Endodermal cell (in vitro differentiated cells): Measurements from ENCODE around the gene JSRP1. TPM values are rescaled to one million over a fixed set of nuclear protein-coding genes. Genes with fewer than 3 reads are reported as not detected.

ENCODE experiments used
- DNase-seq: peaks from one replicate; pipeline ENCODE4 v3.0.0-alpha.2; 2017
- H3K27ac ChIP-seq: 2 replicates; pipeline ENCODE4 v1.5.1; 2013; ENCODE audit warnings: mild to moderate bottlenecking, low read depth, low read length, moderate library complexity
- H3K27me3 ChIP-seq: 2 replicates; pipeline ENCODE4 v1.6.1; 2013; ENCODE audit warnings: mild to moderate bottlenecking, low read length, moderate library complexity; ENCODE audit not compliant: insufficient read depth, control insufficient read depth, poor library complexity, severe bottlenecking
- H3K36me3 ChIP-seq: 2 replicates; pipeline ENCODE4 v1.7.0; 2013; ENCODE audit warnings: mild to moderate bottlenecking, low read length, moderate library complexity; ENCODE audit not compliant: control insufficient read depth, insufficient read depth
- H3K4me1 ChIP-seq: one replicate; pipeline ENCODE4 v1.7.0; 2013; ENCODE audit warnings: low read length; ENCODE audit not compliant: control insufficient read depth, insufficient read depth
- H3K4me3 ChIP-seq: 2 replicates; pipeline ENCODE4 v1.5.1; 2013; ENCODE audit warnings: mild to moderate bottlenecking, low read length, moderate library complexity
- H3K9ac ChIP-seq: 2 replicates; pipeline ENCODE4 v1.6.1; 2013; ENCODE audit warnings: mild to moderate bottlenecking, low read length, moderate library complexity; ENCODE audit not compliant: poor library complexity, severe bottlenecking; ENCODE audit errors: extremely low read depth
- H3K9me3 ChIP-seq: 2 replicates; pipeline ENCODE4 v1.6.1; 2013; ENCODE audit warnings: mild to moderate bottlenecking, low read length, moderate library complexity; ENCODE audit not compliant: control insufficient read depth
- H3K27ac Mint-ChIP-seq: 2 replicates; pipeline ENCODE4 v1.8.0; 2020; ENCODE audit warnings: mixed read lengths
- H3K27me3 Mint-ChIP-seq: 2 replicates; pipeline ENCODE4 v1.8.0; 2021; ENCODE audit warnings: mild to moderate bottlenecking, mixed read lengths; ENCODE audit not compliant: insufficient read depth
- H3K36me3 Mint-ChIP-seq: 2 replicates; pipeline ENCODE4 v1.8.0; 2020; ENCODE audit warnings: low read depth, mixed read lengths
- H3K4me1 Mint-ChIP-seq: 2 replicates; pipeline ENCODE4 v1.8.0; 2020; ENCODE audit warnings: mixed read lengths
- H3K4me3 Mint-ChIP-seq: 2 replicates; pipeline ENCODE4 v1.8.0; 2020; ENCODE audit warnings: mild to moderate bottlenecking, moderate library complexity, mixed read lengths
- H3K9me3 Mint-ChIP-seq: 2 replicates; pipeline ENCODE4 v1.8.0; 2020; ENCODE audit warnings: mild to moderate bottlenecking, mixed read lengths
- WGBS, 2 experiments: methylation state at CpG; one replicate each; pipeline versions ENCODE4 v1.1.5 to v1.1.7; 2013; ENCODE audit warnings: missing lambda C conversion rate in 2 of 2, mixed read lengths in 1 of 2; ENCODE audit not compliant: insufficient coverage in 1 of 2, insufficient read length in 1 of 2; 5-methylcytosine and 5-hydroxymethylcytosine counted together
- total RNA-seq, 2 donors: library from RNA; stranded (reverse); fragmentation: NEBNext Ultra II Directional in 1 of 2; extraction: Animal tissue kit (Norgen Biotek cat#: 25700) in 1 of 2; gene quantifications; 2 replicates in 1 of 2; 3 replicates in 1 of 2; pipeline ENCODE4 v1.2.1, GENCODE V29; 2021
- TF ChIP-seq, protein P1 (sequence below): fragments of 200-600 bp; sonication (generic); conservative IDR thresholded peaks from 2 replicates; pipeline ENCODE4 v1.5.0; 2021; ENCODE audit warnings: antibody characterized with exemption, mild to moderate bottlenecking

Gene JSRP1
- total RNA-seq, 2 donors from 2014 or later, result 0.66 to 0.89 TPM

DNA sequence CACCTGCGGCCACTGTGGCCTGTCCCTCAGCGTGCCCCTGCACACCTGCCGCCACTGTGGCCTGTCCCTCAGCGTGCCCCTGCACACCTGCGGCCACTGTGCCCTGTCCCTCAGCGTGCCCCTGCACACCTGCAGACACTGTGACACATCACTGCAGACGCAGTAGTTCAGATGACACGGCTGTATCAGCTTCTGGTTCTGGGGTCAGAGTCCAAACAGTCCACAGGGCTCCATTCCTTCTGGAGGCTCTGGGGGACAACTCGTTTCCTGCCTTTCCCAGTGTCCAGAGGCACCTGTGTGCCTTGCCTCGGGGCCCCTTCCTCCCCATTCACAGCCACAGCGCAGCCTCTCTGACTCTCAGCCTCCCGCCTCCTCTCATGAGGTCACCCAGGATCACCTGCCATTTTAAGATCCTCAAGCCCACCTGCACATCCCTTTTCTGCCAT, 14.1 kb downstream of the JSRP1 start:
- Mint-ChIP-seq H3K36me3 (peaks cover 37% of the 10 kb centered on the region), H3K4me3 (no peak overlapping the region), H3K9me3 (no peaks in the 10 kb centered on the region), H3K4me1 (peaks cover 30% of the 10 kb centered on the region), H3K27me3 (no peaks in the 10 kb centered on the region), H3K27ac (peak overlapping the region; percentile 85)
- Histone ChIP-seq H3K27ac (no peak overlapping the region), H3K27me3 (no peaks in the 10 kb centered on the region), H3K9me3 (no peaks in the 10 kb centered on the region), H3K36me3 (peaks cover 68% of the 10 kb centered on the region), H3K9ac (no peak overlapping the region), H3K4me1 (peaks cover 6% of the 10 kb centered on the region), H3K4me3 (no peak overlapping the region)
- WGBS, 2 experiments, result 94 to 95% methylated on average over 3 to 12 of the region's 12 CpGs
- no peak for DNase-seq
- TF ChIP-seq, protein P1, sequence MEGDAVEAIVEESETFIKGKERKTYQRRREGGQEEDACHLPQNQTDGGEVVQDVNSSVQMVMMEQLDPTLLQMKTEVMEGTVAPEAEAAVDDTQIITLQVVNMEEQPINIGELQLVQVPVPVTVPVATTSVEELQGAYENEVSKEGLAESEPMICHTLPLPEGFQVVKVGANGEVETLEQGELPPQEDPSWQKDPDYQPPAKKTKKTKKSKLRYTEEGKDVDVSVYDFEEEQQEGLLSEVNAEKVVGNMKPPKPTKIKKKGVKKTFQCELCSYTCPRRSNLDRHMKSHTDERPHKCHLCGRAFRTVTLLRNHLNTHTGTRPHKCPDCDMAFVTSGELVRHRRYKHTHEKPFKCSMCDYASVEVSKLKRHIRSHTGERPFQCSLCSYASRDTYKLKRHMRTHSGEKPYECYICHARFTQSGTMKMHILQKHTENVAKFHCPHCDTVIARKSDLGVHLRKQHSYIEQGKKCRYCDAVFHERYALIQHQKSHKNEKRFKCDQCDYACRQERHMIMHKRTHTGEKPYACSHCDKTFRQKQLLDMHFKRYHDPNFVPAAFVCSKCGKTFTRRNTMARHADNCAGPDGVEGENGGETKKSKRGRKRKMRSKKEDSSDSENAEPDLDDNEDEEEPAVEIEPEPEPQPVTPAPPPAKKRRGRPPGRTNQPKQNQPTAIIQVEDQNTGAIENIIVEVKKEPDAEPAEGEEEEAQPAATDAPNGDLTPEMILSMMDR, result no peak

DNA sequence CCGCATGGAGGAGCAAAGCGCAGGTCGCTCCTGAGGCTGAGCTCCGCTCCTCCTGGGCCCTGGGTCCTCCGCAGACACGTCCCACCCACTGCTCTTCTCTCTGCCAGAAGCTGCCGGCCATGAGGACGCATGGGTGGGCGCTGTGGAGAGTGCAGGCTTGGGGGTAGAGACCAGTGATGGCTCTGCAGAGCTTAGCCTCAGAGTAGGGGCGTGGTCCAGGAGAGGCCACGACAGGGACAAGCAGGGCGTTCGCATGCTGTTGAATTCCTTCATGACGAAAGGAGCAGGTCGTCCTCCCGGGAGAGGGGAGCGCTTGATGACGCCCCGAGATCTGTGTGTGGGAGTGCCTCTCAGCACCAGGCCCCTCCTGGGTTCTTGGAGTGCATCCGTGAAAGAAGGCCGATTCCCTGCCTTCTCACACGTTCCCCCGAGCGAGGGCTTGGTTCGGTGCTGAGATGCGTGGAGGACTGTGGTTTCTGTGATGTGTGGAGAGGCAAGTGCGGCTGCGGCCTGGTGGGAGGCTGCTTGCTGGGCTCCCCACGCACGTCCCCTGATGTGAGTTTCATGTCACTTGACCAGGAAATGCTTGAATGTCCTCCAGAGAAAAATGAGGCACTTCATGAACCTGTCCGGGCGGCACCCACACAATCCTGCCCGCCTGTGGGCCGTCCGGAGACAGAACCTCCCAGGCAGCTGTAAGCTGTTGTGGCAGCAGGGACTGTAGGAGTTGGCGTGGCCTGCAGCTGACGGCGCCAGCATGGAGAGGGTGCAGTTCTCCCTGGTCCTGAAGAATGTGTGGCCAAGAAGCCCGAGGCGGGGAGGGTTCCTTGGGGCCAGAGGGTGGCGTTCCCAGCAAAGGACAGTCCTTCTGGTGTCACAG, 15.1 kb downstream of the JSRP1 start:
- H3K9me3 Mint-ChIP-seq, result no peaks in the 10 kb centered on the region
- H3K36me3 ChIP-seq, result peaks cover 62% of the 10 kb centered on the region
- no peaks in the 10 kb centered on the region for H3K9me3 ChIP-seq
- TF ChIP-seq, protein P1, result no peak
- no peaks in the 10 kb centered on the region for H3K27me3 ChIP-seq
- H3K9ac ChIP-seq, result peak overlapping the region; percentile 74
- peak overlapping the region; percentile 87 for H3K27ac Mint-ChIP-seq
- H3K27me3 Mint-ChIP-seq, result no peaks in the 10 kb centered on the region
- peak overlapping the region; percentile 77 for H3K27ac ChIP-seq
- H3K4me1 ChIP-seq, result peaks cover 6% of the 10 kb centered on the region
- DNase-seq, result no peak
- H3K36me3 Mint-ChIP-seq, result peaks cover 37% of the 10 kb centered on the region
- H3K4me3 ChIP-seq, result peak overlapping the region; percentile 91
- 94 to 95% methylated on average over 31 to 41 of the region's 41 CpGs for WGBS, 2 experiments
- peaks cover 30% of the 10 kb centered on the region for H3K4me1 Mint-ChIP-seq
- H3K4me3 Mint-ChIP-seq, result peak overlapping the region; percentile 92

DNA sequence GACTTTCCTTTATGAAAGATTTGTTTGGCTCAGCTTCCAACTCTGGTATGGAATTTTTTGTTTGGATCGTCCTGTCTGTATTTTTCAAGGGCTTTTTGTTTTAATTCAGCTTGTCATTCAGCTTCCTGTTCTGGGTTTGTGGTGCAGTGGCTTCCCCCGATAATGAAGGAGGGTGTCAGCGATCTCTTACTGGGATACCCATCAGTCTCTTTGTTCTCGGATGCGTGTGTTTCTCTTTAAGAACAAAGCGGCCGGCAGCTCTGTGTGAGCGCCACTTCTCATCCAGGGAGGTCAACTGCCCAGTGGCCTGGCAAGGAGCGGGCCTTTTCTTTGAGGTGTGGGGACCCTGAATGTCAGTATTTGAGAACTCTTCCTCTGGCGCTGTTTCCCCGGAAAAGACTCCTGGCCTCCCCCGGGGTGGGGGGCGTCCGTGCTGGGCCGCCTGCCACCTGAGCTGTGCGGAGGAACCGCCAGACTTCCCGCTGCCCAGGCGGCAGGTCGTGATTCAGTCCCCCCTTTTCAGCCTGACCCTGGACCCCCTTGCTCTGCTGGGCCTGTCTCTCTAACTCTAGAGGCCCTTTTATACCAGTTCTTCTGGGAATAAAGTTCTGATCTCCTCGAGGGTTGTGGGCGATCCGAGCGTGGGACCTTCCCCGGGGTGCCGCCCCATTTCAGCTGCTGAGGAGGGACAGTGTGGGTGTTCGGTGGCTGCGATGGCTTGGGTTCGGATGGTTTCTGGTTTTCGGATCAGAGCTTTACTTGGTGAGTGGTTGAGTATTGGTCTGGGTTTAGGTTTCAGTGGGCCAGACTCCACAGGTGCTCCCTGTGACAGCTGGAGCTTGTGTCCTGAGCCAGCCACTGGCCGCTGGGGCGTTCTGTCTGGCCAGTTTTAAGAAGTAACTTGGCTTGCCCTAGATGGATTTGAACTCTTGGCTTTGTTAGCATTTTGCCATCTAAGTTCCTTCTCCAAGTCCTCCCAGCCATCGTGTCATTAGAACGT, 16.1 kb downstream of the JSRP1 start:
- H3K9ac ChIP-seq, result peak overlapping the region; percentile 74
- 47 to 50% methylated on average over 20 to 34 of the region's 34 CpGs for WGBS, 2 experiments
- TF ChIP-seq, protein P1, result no peak

More for the DNA sequence above, 16.1 kb downstream of the JSRP1 start:
- no peaks in the 10 kb centered on the region for H3K9me3 ChIP-seq
- peak; percentile 75 for DNase-seq
- Mint-ChIP-seq H3K4me3 (peak overlapping the region; percentile 92), H3K27ac (peak overlapping the region; percentile 86), H3K36me3 (peaks cover 34% of the 10 kb centered on the region), H3K9me3 (no peaks in the 10 kb centered on the region), H3K4me1 (peaks cover 33% of the 10 kb centered on the region), H3K27me3 (no peaks in the 10 kb centered on the region)
- peaks cover 51% of the 10 kb centered on the region for H3K36me3 ChIP-seq
- H3K4me1 ChIP-seq, result peaks cover 6% of the 10 kb centered on the region
- H3K27ac ChIP-seq, result peak overlapping the region; percentile 77
- peak overlapping the region; percentile 91 for H3K4me3 ChIP-seq
- H3K27me3 ChIP-seq, result no peaks in the 10 kb centered on the region
